ENCODE measurements around the gene ARL5A.

- no peak for TF ChIP-seq EP300 (IDR thresholded peaks at IDR 0.05)
- no peak; the same call in 2 of the 3 replicates for TF ChIP-seq CTCF (IDR thresholded peaks at IDR 0.05)
- no peak for TF ChIP-seq MAX (IDR thresholded peaks at IDR 0.05)
- no peak for TF ChIP-seq POLR2A (IDR thresholded peaks at IDR 0.05; ENCODE audit: low read length)
- no peak for TF ChIP-seq REST (IDR thresholded peaks at IDR 0.05)
- TF ChIP-seq HDAC2 (IDR thresholded peaks at IDR 0.05) = no peak
- no peak for TF ChIP-seq ESRRA (IDR thresholded peaks at IDR 0.05; ENCODE audit: borderline replicate concordance, low read length)
These were observed 50.7 kb downstream of the ARL5A start for GRCh38 chr2:151777487-151777886.

Data from A549 (cell line).